PC-3 (cell line): ENCODE results near the gene LRRTM3. TPM values are rescaled to one million over a fixed set of nuclear protein-coding genes. Genes with fewer than 3 reads are reported as not detected.

ENCODE experiments used
- ATAC-seq: fragments of 200-7000 bp; cut with Tn5 transposase; 2 replicates; pipeline ENCODE4 v1.9.1; 2020; ENCODE audit warnings: mild to moderate bottlenecking, moderate library complexity
- Bru-seq: library from RNA; stranded (reverse); fragments of 400-500 nt; gene quantifications from one replicate; lab custom pipeline; 2021; lab: Mats Ljungman, UMichigan
- BruChase-seq, 2 experiments: library from RNA; stranded (reverse); fragments of 400-500 nt; gene quantifications; one replicate each; lab custom pipeline; 2021; lab: Mats Ljungman, UMichigan
- BruUV-seq: library from RNA; stranded (reverse); fragments of 400-500 nt; replicated peaks from 2 replicates; lab custom pipeline; 2021; lab: Mats Ljungman, UMichigan
- CTCF ChIA-PET: fragments of 300-600 bp; sonication (Branson Sonifier 250); formaldehyde crosslinking; loops from one replicate; lab custom pipeline; 2022; ENCODE audit warnings: antibody characterized with exemption; lab: Charles Lee
- POLR2A ChIA-PET: fragments of 300-600 bp; sonication (Branson Sonifier 250); formaldehyde crosslinking; loops from one replicate; lab custom pipeline; 2022; ENCODE audit warnings: antibody characterized with exemption; ENCODE audit not compliant: unreplicated experiment; lab: Charles Lee
- DNase-seq: peaks from one replicate; pipeline ENCODE4 v3.0.0-alpha.2; 2015
- H2AFZ ChIP-seq: fragments of 300-600 bp; sonication (generic); 2 replicates; pipeline ENCODE4 v1.6.0; 2016; ENCODE audit warnings: antibody characterized with exemption, low read length
- H3F3A ChIP-seq: fragments of 300-600 bp; sonication (generic); one replicate; pipeline ENCODE4 v1.6.0; 2017; ENCODE audit warnings: antibody characterized with exemption, low read length, control low read depth, mild to moderate bottlenecking; ENCODE audit not compliant: unreplicated experiment
- H3K27ac ChIP-seq: fragments of 300-600 bp; sonication (generic); 2 replicates; pipeline ENCODE4 v1.5.1; 2016; ENCODE audit warnings: mild to moderate bottlenecking, low read length
- H3K27me3 ChIP-seq: fragments of 300-600 bp; sonication (generic); 2 replicates; pipeline ENCODE4 v1.6.1; 2016; ENCODE audit warnings: low read length, mixed read lengths
- H3K36me3 ChIP-seq: fragments of 300-600 bp; sonication (generic); 2 replicates; pipeline ENCODE4 v1.6.1; 2016; ENCODE audit warnings: low read depth, mixed run types, low read length, mixed read lengths
- H3K4me1 ChIP-seq: fragments of 300-600 bp; sonication (generic); 2 replicates; pipeline ENCODE4 v1.5.1; 2016; ENCODE audit warnings: low read length; ENCODE audit not compliant: insufficient read depth
- H3K4me2 ChIP-seq: fragments of 300-600 bp; sonication (generic); 2 replicates; pipeline ENCODE4 v1.6.0; 2016; ENCODE audit warnings: low read length
- H3K4me3 ChIP-seq: fragments of 300-600 bp; sonication (generic); 2 replicates; pipeline ENCODE4 v1.5.1; 2016; ENCODE audit warnings: mild to moderate bottlenecking, low read length, mixed read lengths
- H3K79me2 ChIP-seq: fragments of 300-600 bp; sonication (generic); 2 replicates; pipeline ENCODE4 v1.6.1; 2017; ENCODE audit warnings: low read length, mixed read lengths
- H3K9ac ChIP-seq: fragments of 300-600 bp; sonication (generic); 2 replicates; pipeline ENCODE4 v1.6.0; 2016; ENCODE audit warnings: mild to moderate bottlenecking, low read length
- H3K9me2 ChIP-seq: fragments of 300-600 bp; sonication (generic); replicated peaks from 2 replicates; pipeline ENCODE4 v1.6.1; 2016; ENCODE audit warnings: mixed run types, low read length, mixed read lengths
- H3K9me3 ChIP-seq: fragments of 300-600 bp; sonication (generic); 2 replicates; pipeline ENCODE4 v1.6.1; 2016; ENCODE audit warnings: low read length, mixed read lengths
- H4K20me1 ChIP-seq: fragments of 300-600 bp; sonication (generic); 2 replicates; pipeline ENCODE4 v1.6.1; 2016; ENCODE audit warnings: low read length, mixed read lengths
- CTCF ChIP-seq: fragments of 300-600 bp; sonication (generic); conservative IDR thresholded peaks from 2 replicates; pipeline ENCODE4 v1.5.1; 2017; ENCODE audit warnings: antibody characterized with exemption, low read depth, mild to moderate bottlenecking, low read length
- EZH2 ChIP-seq: fragments of 300-600 bp; sonication (generic); IDR thresholded peaks from one replicate; pipeline ENCODE4 v1.6.1; 2017; ENCODE audit warnings: antibody characterized with exemption, mild to moderate bottlenecking, low read length; ENCODE audit not compliant: unreplicated experiment
- EZH2phosphoT487 ChIP-seq: fragments of 300-600 bp; sonication (generic); IDR thresholded peaks from 2 replicates; pipeline ENCODE4 v1.6.1; 2018; ENCODE audit warnings: mild to moderate bottlenecking, antibody characterized with exemption, low read length, borderline replicate concordance
- intact Hi-C: fragments of 100-400 bp; cut with micrococcal nuclease; formaldehyde crosslinking; loops from 2 replicates; pipeline ENCODE4 v1.9.0; 2023
- long read RNA-seq: library from polyadenylated mRNA; unstranded; transcript quantifications from one replicate; pipeline ENCODE4 v2.0.0, GENCODE V29; 2021; ENCODE audit not compliant: unreplicated experiment
- total RNA-seq: library from RNA; depleted of rRNA; stranded (reverse); fragments of >200 nt; gene quantifications from 2 replicates; pipeline ENCODE4 v1.2.3, GENCODE V29; 2014; rRNA removed

The LRRTM3 gene
- total RNA-seq (0.12 and 0.15 TPM in 2 replicates), Bru-seq, nascent RNA (percentile 7 among the genes with signal in this experiment), BruChase-seq, experiment 1, labeled RNA remaining after a 6-hour chase (percentile 9 among the genes with signal in this experiment), BruChase-seq, experiment 2, labeled RNA remaining after a 2-hour chase (percentile 12 among the genes with signal in this experiment)
- long read RNA-seq, result 0 reads

- Histone ChIP-seq H3K36me3 (no peaks in the 10 kb centered on the region), H3K9me2 (no peaks in the 10 kb centered on the region), H4K20me1 (no peaks in the 10 kb centered on the region), H3K9me3 (no peaks in the 10 kb centered on the region), H3K9ac (no peak within 1 kb of the TSS), H3K27me3 (peaks cover 6% of the 10 kb centered on the region; the same call in 1 of the 2 replicates), H3K4me3 (peak within 1 kb of the TSS; percentile 42), H3F3A (no peaks in the 10 kb centered on the region), H3K4me2 (peak within 1 kb of the TSS; percentile 68), H2AFZ (peak within 1 kb of the TSS; percentile 14), H3K27ac (no peak within 1 kb of the TSS), H3K79me2 (no peaks in the 10 kb centered on the region), H3K4me1 (peaks cover 18% of the 10 kb centered on the region)
- no TSS peak for BruUV-seq
- TF ChIP-seq EZH2phosphoT487 (no peak), CTCF (peak; percentile 99), EZH2 (no peak)
- ChIA-PET CTCF (interaction anchor here (0.6 to 2.2 kb wide), 11 partner anchors 11 to 595 kb away, joined by 3 to 17 read pairs (median 6); no protein-coding TSS in a partner anchor), POLR2A (interaction anchor here (0.5 to 0.6 kb wide), 3 partner anchors 9 to 1576 kb away, joined by 3 to 6 read pairs (median 5); no protein-coding TSS in a partner anchor)
- ATAC-seq, result peak; percentile 99
- peak; percentile 99 for DNase-seq
- intact Hi-C loops, result loop anchor here (1.0 to 5.0 kb wide), 5 partner anchors 84 to 409 kb away; no protein-coding TSS in a partner anchor
These were observed at the start of gene LRRTM3 for GRCh38 chr10:66925896-66926715. Gene LRRTM3, plus strand, starts transcription at chr10:66926036.

- Histone ChIP-seq H3K36me3 (no peaks in the 10 kb centered on the region), H3K4me2 (no peak overlapping the region), H4K20me1 (no peaks in the 10 kb centered on the region), H3K4me1 (no peaks in the 10 kb centered on the region), H3K9me2 (no peaks in the 10 kb centered on the region; the same call in 1 of the 2 replicates), H3K79me2 (no peaks in the 10 kb centered on the region), H3F3A (no peaks in the 10 kb centered on the region), H3K27ac (no peak overlapping the region), H3K9ac (no peak overlapping the region), H3K4me3 (no peak overlapping the region), H3K9me3 (no peaks in the 10 kb centered on the region), H3K27me3 (no peaks in the 10 kb centered on the region), H2AFZ (no peak overlapping the region)
- BruUV-seq, result no TSS peak
- POLR2A ChIA-PET, result no interaction called here
- ATAC-seq (no peak), DNase-seq (no peak)
- intact Hi-C loops, result no loop called here
- CTCF ChIA-PET, result no interaction called here
- no peak for TF ChIP-seq CTCF
- TF ChIP-seq EZH2, result no peak
- TF ChIP-seq EZH2phosphoT487, result no peak
These were observed 48.5 kb upstream of the LRRTM3 start for GRCh38 chr10:66877361-66877760.
